ENCODE measurements around the gene LAYN. TPM values are rescaled to one million over a fixed set of nuclear protein-coding genes. Genes with fewer than 3 reads are reported as not detected.

LAYN gene
- total and polyA plus RNA-seq, 2 of the 4 experiments (the other 2 are of a cell fraction) = 92.5 to 118 TPM

- TF ChIP-seq USF2 (IDR thresholded peaks at IDR 0.05; ENCODE audit: low read depth, low read length) = no peak
These were observed 35.2 kb downstream of the LAYN start (continued) for GRCh38 chr11:111575740-111576139.

GRCh38 chr11:111577821-111578220 is 37.3 kb downstream of the LAYN start:
- intact Hi-C loops (cut with micrococcal nuclease) = no loop called here
- Histone ChIP-seq H2BK20ac (ENCODE audit: low read depth, low read length) (no peak overlapping the region), H3K23ac (ENCODE audit: low read depth, low read length) (no peak overlapping the region), H3K27me3 (ENCODE audit: control insufficient read depth, insufficient read depth, low read length) (no peaks in the 10 kb centered on the region), H3K4me1 (ENCODE audit: control insufficient read depth, insufficient read depth, low read length) (peaks cover 6% of the 10 kb centered on the region), H3K9ac (ENCODE audit: low read depth, low read length) (no peak overlapping the region), H2AFZ (replicated peaks; ENCODE audit: low read length, poor library complexity) (no peak overlapping the region), H4K8ac (ENCODE audit: low read depth in 2 of 2, low read length in 2 of 2) (no peak overlapping the region), H3K4ac (ENCODE audit: low read depth, low read length) (no peak overlapping the region), H3K4me2 (ENCODE audit: low read depth, low read length) (no peak overlapping the region), H3K56ac (ENCODE audit: extremely low read depth, insufficient read depth, low read length) (no peak overlapping the region), H3K4me3 (ENCODE audit: insufficient read depth, low read depth, low read length) (no peak overlapping the region), H4K91ac (ENCODE audit: insufficient read depth, low read depth, low read length) (no peak overlapping the region), H3K9me1 (ENCODE audit: insufficient read depth, low read length) (0 out of 2 replicates have a peak, but pooled peaks cover 5% of the 10 kb centered on the region), H3K14ac (replicated peaks; ENCODE audit: low read depth, low read length) (no peak overlapping the region), H3K36me3 (ENCODE audit: control insufficient read depth, insufficient read depth, low read length) (no peaks in the 10 kb centered on the region), H2BK5ac (ENCODE audit: low read depth, low read length, poor library complexity, severe bottlenecking) (no peak overlapping the region), H2BK15ac (ENCODE audit: low read depth, low read length) (no peak overlapping the region), H2AK9ac (replicated peaks; ENCODE audit: low read depth, low read length, poor library complexity) (no peak overlapping the region), H2BK120ac (ENCODE audit: low read depth, low read length) (no peak overlapping the region), H3K79me1 (ENCODE audit: low read depth in 1 of 2, low read length in 2 of 2) (no peaks in the 10 kb centered on the region), H3K27ac (ENCODE audit: insufficient read depth, low read length) (no peak overlapping the region), H3K9me3 (ENCODE audit: control insufficient read depth, insufficient read depth, low read length) (no peaks in the 10 kb centered on the region), H4K20me1 (ENCODE audit: insufficient read depth, low read length) (no peaks in the 10 kb centered on the region), H2AK5ac (ENCODE audit: low read depth, low read length) (no peak overlapping the region), H3K18ac (ENCODE audit: low read depth, low read length) (no peak overlapping the region), H4K5ac (ENCODE audit: low read depth, low read length) (no peak overlapping the region)
- CTCF ChIA-PET = no interaction called here
- dilution Hi-C loops (cut with HindIII; ENCODE audit: low sequenced_read_pairs, unreplicated experiment) = no loop called here
- POLR2A ChIA-PET (ENCODE audit: unreplicated experiment) = no interaction called here
- DNase-seq (no peak), ATAC-seq (ENCODE audit: low read depth) (no peak)
- in situ Hi-C loops (cut with MboI; ENCODE audit: low sequenced_read_pairs) = loop anchor here (25.0 kb wide), 1 partner anchor 409 kb away; no protein-coding TSS in a partner anchor
- WGBS, 2 experiments (ENCODE audit: extremely low coverage in 2 of 2, insufficient read length in 1 of 2) = no CpG with 5 or more reads among the region's 4 CpGs
- no TSS peak for BruUV-seq (replicated peaks)
- no peak for TF ChIP-seq POLR2A (IDR thresholded peaks at IDR 0.05; ENCODE audit: low read depth, low read length)
- TF ChIP-seq USF2 (IDR thresholded peaks at IDR 0.05; ENCODE audit: low read depth, low read length) = no peak
- TF ChIP-seq, protein P1, sequence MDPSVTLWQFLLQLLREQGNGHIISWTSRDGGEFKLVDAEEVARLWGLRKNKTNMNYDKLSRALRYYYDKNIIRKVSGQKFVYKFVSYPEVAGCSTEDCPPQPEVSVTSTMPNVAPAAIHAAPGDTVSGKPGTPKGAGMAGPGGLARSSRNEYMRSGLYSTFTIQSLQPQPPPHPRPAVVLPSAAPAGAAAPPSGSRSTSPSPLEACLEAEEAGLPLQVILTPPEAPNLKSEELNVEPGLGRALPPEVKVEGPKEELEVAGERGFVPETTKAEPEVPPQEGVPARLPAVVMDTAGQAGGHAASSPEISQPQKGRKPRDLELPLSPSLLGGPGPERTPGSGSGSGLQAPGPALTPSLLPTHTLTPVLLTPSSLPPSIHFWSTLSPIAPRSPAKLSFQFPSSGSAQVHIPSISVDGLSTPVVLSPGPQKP (IDR thresholded peaks at IDR 0.05; ENCODE audit: borderline replicate concordance, low read depth, low read length) = no peak
- no peak for TF ChIP-seq RAD21 (IDR thresholded peaks at IDR 0.05; ENCODE audit: low read length)
- no peak for TF ChIP-seq MAZ (IDR thresholded peaks at IDR 0.05; ENCODE audit: borderline replicate concordance, low read depth, low read length)
- no peak for TF ChIP-seq MAFK (IDR thresholded peaks at IDR 0.05; ENCODE audit: low read depth, low read length)
- no peak for TF ChIP-seq CTCF (conservative IDR thresholded peaks at IDR 0.05; ENCODE audit: low read depth, low read length)
- no peak for TF ChIP-seq CEBPB (IDR thresholded peaks at IDR 0.05; ENCODE audit: low read depth, low read length)
- TF ChIP-seq NFE2L2 (IDR thresholded peaks at IDR 0.05; ENCODE audit: low read depth, low read length) = no peak
- TF ChIP-seq FOS (IDR thresholded peaks at IDR 0.05; ENCODE audit: low read depth, low read length) = no peak
- no peak for TF ChIP-seq BHLHE40 (IDR thresholded peaks at IDR 0.05; ENCODE audit: low read depth, low read length)
- no peak for TF ChIP-seq MXI1 (IDR thresholded peaks at IDR 0.05; ENCODE audit: borderline replicate concordance, low read depth, low read length)

Measured in IMR-90 (cell line).